ENCODE results near the gene LAMTOR1. TPM values are rescaled to one million over a fixed set of nuclear protein-coding genes. Genes with fewer than 3 reads are reported as not detected.

The LAMTOR1 gene
- total and polyA plus RNA-seq, 9 donors: 53.4 to 99.1 (median 92.6) TPM

GRCh38 chr11:72084965-72085364, 18.1 kb downstream of the LAMTOR1 start:
- H3K27ac ChIP-seq (ENCODE audit: low read length): no peak overlapping the region
- DNase-seq: no peak
- H3K36me3 ChIP-seq (ENCODE audit: control insufficient read depth, insufficient read depth, low read length): peaks cover 18% of the 10 kb centered on the region
- no peaks in the 10 kb centered on the region for H3K27me3 ChIP-seq (ENCODE audit: control insufficient read depth, insufficient read depth, low read length)
- peaks cover 9% of the 10 kb centered on the region for H3K4me1 ChIP-seq (ENCODE audit: control insufficient read depth, insufficient read depth, low read length)
- H3K4me3 ChIP-seq (ENCODE audit: low read length): no peak overlapping the region
- H3K9me3 ChIP-seq (replicated peaks; ENCODE audit: control insufficient read depth, low read depth, low read length): no peaks in the 10 kb centered on the region
- WGBS (ENCODE audit: insufficient coverage): 90% methylated on average over 1 of the region's 1 CpG

GRCh38 chr11:72084076-72084475, 19.0 kb downstream of the LAMTOR1 start:
- DNase-seq: no peak
- Histone ChIP-seq H3K4me3 (ENCODE audit: low read length) (no peak overlapping the region), H3K36me3 (ENCODE audit: control insufficient read depth, insufficient read depth, low read length) (peaks cover 10% of the 10 kb centered on the region), H3K4me1 (ENCODE audit: control insufficient read depth, insufficient read depth, low read length) (peaks cover 14% of the 10 kb centered on the region), H3K27ac (ENCODE audit: low read length) (no peak overlapping the region), H3K9me3 (replicated peaks; ENCODE audit: control insufficient read depth, low read depth, low read length) (no peaks in the 10 kb centered on the region), H3K27me3 (ENCODE audit: control insufficient read depth, insufficient read depth, low read length) (no peaks in the 10 kb centered on the region)
- 60% methylated on average over 1 of the region's 4 CpGs for WGBS (ENCODE audit: insufficient coverage)

- Histone ChIP-seq H3K36me3 (ENCODE audit: control insufficient read depth, insufficient read depth, low read length) (peaks cover 10% of the 10 kb centered on the region), H3K4me3 (ENCODE audit: low read length) (no peak overlapping the region), H3K9me3 (replicated peaks; ENCODE audit: control insufficient read depth, low read depth, low read length) (no peaks in the 10 kb centered on the region), H3K4me1 (ENCODE audit: control insufficient read depth, insufficient read depth, low read length) (peaks cover 19% of the 10 kb centered on the region), H3K27me3 (ENCODE audit: control insufficient read depth, insufficient read depth, low read length) (no peaks in the 10 kb centered on the region), H3K27ac (ENCODE audit: low read length) (no peak overlapping the region)
- no CpG with 5 or more reads among the region's 2 CpGs for WGBS (ENCODE audit: insufficient coverage)
- no peak for DNase-seq
Measured at GRCh38 chr11:72083414-72083813, 19.7 kb downstream of the LAMTOR1 start.

GRCh38 chr11:72081821-72082453, 21.2 kb downstream of the LAMTOR1 start:
- DNase-seq: no peak
- Histone ChIP-seq H3K4me1 (ENCODE audit: control insufficient read depth, insufficient read depth, low read length) (peaks cover 19% of the 10 kb centered on the region), H3K27ac (ENCODE audit: low read length) (no peak overlapping the region), H3K27me3 (ENCODE audit: control insufficient read depth, insufficient read depth, low read length) (no peaks in the 10 kb centered on the region), H3K4me3 (ENCODE audit: low read length) (no peak overlapping the region), H3K9me3 (replicated peaks; ENCODE audit: control insufficient read depth, low read depth, low read length) (no peaks in the 10 kb centered on the region), H3K36me3 (ENCODE audit: control insufficient read depth, insufficient read depth, low read length) (peaks cover 5% of the 10 kb centered on the region)
- 100% methylated on average over 1 of the region's 3 CpGs for WGBS (ENCODE audit: insufficient coverage)

- peak overlapping the region; percentile 84 for H3K4me3 ChIP-seq (ENCODE audit: low read length)
- H3K36me3 ChIP-seq (ENCODE audit: control insufficient read depth, insufficient read depth, low read length): peaks cover 4% of the 10 kb centered on the region
- peaks cover 19% of the 10 kb centered on the region for H3K4me1 ChIP-seq (ENCODE audit: control insufficient read depth, insufficient read depth, low read length)
- no peaks in the 10 kb centered on the region for H3K27me3 ChIP-seq (ENCODE audit: control insufficient read depth, insufficient read depth, low read length)
- H3K27ac ChIP-seq (ENCODE audit: low read length): peak overlapping the region; percentile 94
- WGBS (ENCODE audit: insufficient coverage): 82% methylated on average over 6 of the region's 21 CpGs
- H3K9me3 ChIP-seq (replicated peaks; ENCODE audit: control insufficient read depth, low read depth, low read length): no peaks in the 10 kb centered on the region
- no peak for DNase-seq
Measured at GRCh38 chr11:72081184-72081644, 21.9 kb downstream of the LAMTOR1 start.

- peak within 1 kb of the TSS; percentile 84 for H3K4me3 ChIP-seq (ENCODE audit: low read length)
- 0% methylated on average over 47 of the region's 60 CpGs for whole genome bisulfite sequencing (ENCODE audit: insufficient coverage)
- peaks cover 19% of the 10 kb centered on the region for H3K4me1 ChIP-seq (ENCODE audit: control insufficient read depth, insufficient read depth, low read length)
- DNase-seq: peak; percentile 100
- no peaks in the 10 kb centered on the region for H3K9me3 ChIP-seq (replicated peaks; ENCODE audit: control insufficient read depth, low read depth, low read length)
- no peaks in the 10 kb centered on the region for H3K27me3 ChIP-seq (ENCODE audit: control insufficient read depth, insufficient read depth, low read length)
- peak within 1 kb of the TSS; percentile 94 for H3K27ac ChIP-seq (ENCODE audit: low read length)
- peaks cover 7% of the 10 kb centered on the region for H3K36me3 ChIP-seq (ENCODE audit: control insufficient read depth, insufficient read depth, low read length)
Measured at GRCh38 chr11:72080326-72081183, 22.5 kb downstream of the LAMTOR1 start, which contains the start of the genes LRRC51 and NUMA1. Gene LRRC51 (plus strand): TSS chr11:72080850. CDS start chr11:72089084, 8,234 bp downstream. Gene NUMA1 (minus strand): TSS chr11:72080542. CDS start chr11:72035943, 44,599 bp downstream.

GRCh38 chr11:72079819-72080325, 23.2 kb downstream of the LAMTOR1 start:
- DNase-seq: no peak
- 0% methylated on average over 5 of the region's 16 CpGs for WGBS (ENCODE audit: insufficient coverage)
- no peaks in the 10 kb centered on the region for H3K27me3 ChIP-seq (ENCODE audit: control insufficient read depth, insufficient read depth, low read length)
- peaks cover 10% of the 10 kb centered on the region for H3K36me3 ChIP-seq (ENCODE audit: control insufficient read depth, insufficient read depth, low read length)
- peaks cover 17% of the 10 kb centered on the region for H3K4me1 ChIP-seq (ENCODE audit: control insufficient read depth, insufficient read depth, low read length)
- H3K9me3 ChIP-seq (replicated peaks; ENCODE audit: control insufficient read depth, low read depth, low read length): no peaks in the 10 kb centered on the region
- H3K4me3 ChIP-seq (ENCODE audit: low read length): peak overlapping the region; percentile 84
- H3K27ac ChIP-seq (ENCODE audit: low read length): peak overlapping the region; percentile 94

GRCh38 chr11:72078477-72078876, 24.6 kb downstream of the LAMTOR1 start:
- Histone ChIP-seq H3K36me3 (ENCODE audit: control insufficient read depth, insufficient read depth, low read length) (peaks cover 9% of the 10 kb centered on the region), H3K27ac (ENCODE audit: low read length) (peak overlapping the region; percentile 13), H3K9me3 (replicated peaks; ENCODE audit: control insufficient read depth, low read depth, low read length) (no peaks in the 10 kb centered on the region), H3K27me3 (ENCODE audit: control insufficient read depth, insufficient read depth, low read length) (no peaks in the 10 kb centered on the region), H3K4me3 (ENCODE audit: low read length) (no peak overlapping the region), H3K4me1 (ENCODE audit: control insufficient read depth, insufficient read depth, low read length) (peaks cover 17% of the 10 kb centered on the region)
- no CpG with 5 or more reads among the region's 6 CpGs for WGBS (ENCODE audit: insufficient coverage)
- DNase-seq: no peak

GRCh38 chr11:72075756-72076155, 27.3 kb downstream of the LAMTOR1 start:
- DNase-seq: no peak
- Histone ChIP-seq H3K4me3 (ENCODE audit: low read length) (no peak overlapping the region), H3K27me3 (ENCODE audit: control insufficient read depth, insufficient read depth, low read length) (no peaks in the 10 kb centered on the region), H3K4me1 (ENCODE audit: control insufficient read depth, insufficient read depth, low read length) (peaks cover 17% of the 10 kb centered on the region), H3K27ac (ENCODE audit: low read length) (no peak overlapping the region), H3K36me3 (ENCODE audit: control insufficient read depth, insufficient read depth, low read length) (peaks cover 9% of the 10 kb centered on the region), H3K9me3 (replicated peaks; ENCODE audit: control insufficient read depth, low read depth, low read length) (no peaks in the 10 kb centered on the region)
- 84% methylated on average over 2 of the region's 4 CpGs for WGBS (ENCODE audit: insufficient coverage)

- Histone ChIP-seq H3K27ac (ENCODE audit: low read length) (peak overlapping the region; percentile 42), H3K4me3 (ENCODE audit: low read length) (no peak overlapping the region), H3K4me1 (ENCODE audit: control insufficient read depth, insufficient read depth, low read length) (peaks cover 22% of the 10 kb centered on the region), H3K36me3 (ENCODE audit: control insufficient read depth, insufficient read depth, low read length) (peaks cover 9% of the 10 kb centered on the region), H3K27me3 (ENCODE audit: control insufficient read depth, insufficient read depth, low read length) (no peaks in the 10 kb centered on the region), H3K9me3 (replicated peaks; ENCODE audit: control insufficient read depth, low read depth, low read length) (no peaks in the 10 kb centered on the region)
- DNase-seq: peak; percentile 51
- WGBS (ENCODE audit: insufficient coverage): no CpG with 5 or more reads among the region's 1 CpG
Measured at GRCh38 chr11:72075109-72075508, 28.0 kb downstream of the LAMTOR1 start.
